ENCODE data around the gene VWF.
A peak's percentile ranks its signal among the peaks of the same experiment; 100 is the strongest.

VWF gene

GRCh38 chr12:5912437-5913334 is 211.8 kb downstream of the VWF start:
- H3K36me3 Mint-ChIP-seq (ENCODE audit: low read depth) = no peaks in the 10 kb centered on the region
- no peak overlapping the region for H3K27ac Mint-ChIP-seq
- peak; percentile 56 for DNase-seq
- TF ChIP-seq CTCF (IDR thresholded peaks at IDR 0.05) = peak; percentile 76
- peaks cover 10% of the 10 kb centered on the region for H3K4me1 Mint-ChIP-seq
- H3K9me3 Mint-ChIP-seq = no peaks in the 10 kb centered on the region
- H3K27me3 Mint-ChIP-seq (ENCODE audit: low read depth, poor library complexity) = peaks cover 33% of the 10 kb centered on the region
- H3K4me3 Mint-ChIP-seq = no peak overlapping the region

GRCh38 chr12:5912011-5912410 is 212.5 kb downstream of the VWF start:
- H3K4me3 Mint-ChIP-seq = no peak overlapping the region
- no peaks in the 10 kb centered on the region for H3K36me3 Mint-ChIP-seq (ENCODE audit: low read depth)
- TF ChIP-seq CTCF (IDR thresholded peaks at IDR 0.05) = no peak
- no peak overlapping the region for H3K27ac Mint-ChIP-seq
- no peaks in the 10 kb centered on the region for H3K9me3 Mint-ChIP-seq
- H3K4me1 Mint-ChIP-seq = peaks cover 13% of the 10 kb centered on the region
- no peak for DNase-seq
- H3K27me3 Mint-ChIP-seq (ENCODE audit: low read depth, poor library complexity) = peaks cover 33% of the 10 kb centered on the region

GRCh38 chr12:5910790-5911548 is 213.5 kb downstream of the VWF start:
- H3K27ac Mint-ChIP-seq = no peak overlapping the region
- H3K9me3 Mint-ChIP-seq = no peaks in the 10 kb centered on the region
- H3K4me3 Mint-ChIP-seq = no peak overlapping the region
- H3K36me3 Mint-ChIP-seq (ENCODE audit: low read depth) = no peaks in the 10 kb centered on the region
- no peak for DNase-seq
- peaks cover 35% of the 10 kb centered on the region for H3K27me3 Mint-ChIP-seq (ENCODE audit: low read depth, poor library complexity)
- TF ChIP-seq CTCF (IDR thresholded peaks at IDR 0.05) = no peak
- peaks cover 13% of the 10 kb centered on the region for H3K4me1 Mint-ChIP-seq

GRCh38 chr12:5909560-5909959 is 214.9 kb downstream of the VWF start:
- H3K4me1 Mint-ChIP-seq = peaks cover 13% of the 10 kb centered on the region
- no peaks in the 10 kb centered on the region for H3K36me3 Mint-ChIP-seq (ENCODE audit: low read depth)
- no peak overlapping the region for H3K4me3 Mint-ChIP-seq
- no peak for TF ChIP-seq CTCF (IDR thresholded peaks at IDR 0.05)
- no peak overlapping the region for H3K27ac Mint-ChIP-seq
- peaks cover 42% of the 10 kb centered on the region for H3K27me3 Mint-ChIP-seq (ENCODE audit: low read depth, poor library complexity)
- H3K9me3 Mint-ChIP-seq = no peaks in the 10 kb centered on the region
- DNase-seq = no peak

GRCh38 chr12:5908251-5908650 is 216.2 kb downstream of the VWF start:
- Mint-ChIP-seq H3K9me3 (no peaks in the 10 kb centered on the region), H3K36me3 (ENCODE audit: low read depth) (no peaks in the 10 kb centered on the region), H3K4me3 (no peak overlapping the region), H3K27me3 (ENCODE audit: low read depth, poor library complexity) (peaks cover 46% of the 10 kb centered on the region), H3K4me1 (peaks cover 12% of the 10 kb centered on the region), H3K27ac (no peak overlapping the region)
- no peak for TF ChIP-seq CTCF (IDR thresholded peaks at IDR 0.05)
- DNase-seq = no peak

Data from nephron progenitor cell (in vitro differentiated cells).